Adrenal gland (tissue), 5 donors: ENCODE results near the gene TMEM95.

ENCODE experiments used
- POLR2A ChIP-seq, 2 donors: fragments of 450-650 bp; IDR thresholded peaks; one replicate each; pipeline ENCODE4 v1.6.1; 2017; ENCODE audit warnings: antibody characterized with exemption in 2 of 2, mild to moderate bottlenecking in 2 of 2, moderate library complexity in 1 of 2
- TF ChIP-seq, protein P1 (sequence below), 6 experiments: fragments of 450-650 bp in 4 of 6; fragments of 200-600 bp in 2 of 6; sonication (generic) in 1 of 6; IDR thresholded peaks; 1 replicate in 5 of 6; 2 replicates in 1 of 6; pipeline versions ENCODE4 v1.5.1 to v1.8.0; 2016 to 2021; ENCODE audit warnings: antibody characterized with exemption in 6 of 6, mild to moderate bottlenecking in 2 of 6, moderate library complexity in 1 of 6
- donor health status: DM: no; HTN: no; CAD: no.

DNA sequence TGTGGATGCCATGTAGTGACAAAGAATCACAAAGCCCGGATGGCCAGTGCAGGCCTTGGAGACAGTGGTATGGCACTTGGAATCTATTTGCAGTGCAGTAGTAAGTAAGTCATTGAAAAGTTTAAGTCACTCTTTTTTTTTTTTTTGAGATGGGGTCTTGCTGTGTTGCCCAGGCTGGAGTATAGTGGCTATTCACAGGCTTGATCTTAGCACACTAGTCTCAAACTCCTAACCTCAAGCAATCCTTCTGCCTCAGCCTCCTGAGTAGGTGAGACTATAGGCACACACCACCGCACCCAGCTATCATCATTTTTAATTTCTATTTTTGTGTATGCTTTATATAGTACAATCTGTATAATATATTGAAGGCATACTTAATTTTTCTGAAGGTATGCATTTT lies 43.7 kb downstream of the TMEM95 start:
- no peak for TF ChIP-seq POLR2A (IDR thresholded peaks at IDR 0.05)
- TF ChIP-seq, protein P1, sequence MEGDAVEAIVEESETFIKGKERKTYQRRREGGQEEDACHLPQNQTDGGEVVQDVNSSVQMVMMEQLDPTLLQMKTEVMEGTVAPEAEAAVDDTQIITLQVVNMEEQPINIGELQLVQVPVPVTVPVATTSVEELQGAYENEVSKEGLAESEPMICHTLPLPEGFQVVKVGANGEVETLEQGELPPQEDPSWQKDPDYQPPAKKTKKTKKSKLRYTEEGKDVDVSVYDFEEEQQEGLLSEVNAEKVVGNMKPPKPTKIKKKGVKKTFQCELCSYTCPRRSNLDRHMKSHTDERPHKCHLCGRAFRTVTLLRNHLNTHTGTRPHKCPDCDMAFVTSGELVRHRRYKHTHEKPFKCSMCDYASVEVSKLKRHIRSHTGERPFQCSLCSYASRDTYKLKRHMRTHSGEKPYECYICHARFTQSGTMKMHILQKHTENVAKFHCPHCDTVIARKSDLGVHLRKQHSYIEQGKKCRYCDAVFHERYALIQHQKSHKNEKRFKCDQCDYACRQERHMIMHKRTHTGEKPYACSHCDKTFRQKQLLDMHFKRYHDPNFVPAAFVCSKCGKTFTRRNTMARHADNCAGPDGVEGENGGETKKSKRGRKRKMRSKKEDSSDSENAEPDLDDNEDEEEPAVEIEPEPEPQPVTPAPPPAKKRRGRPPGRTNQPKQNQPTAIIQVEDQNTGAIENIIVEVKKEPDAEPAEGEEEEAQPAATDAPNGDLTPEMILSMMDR (IDR thresholded peaks at IDR 0.05) = no peak
